WI38 (cell line): ENCODE results near the gene HOXB2.
"Not testable (repeated sequence)": the region's sequence is repeated elsewhere in the genome, so short reads cannot be mapped to it uniquely, and the experiment has no call there.

Experiments
- H3K4me3 ChIP-seq: 2 replicates; pipeline ENCODE4 v1.5.1; 2011; ENCODE audit warnings: low read depth, mild to moderate bottlenecking, control low read depth, low read length
- CTCF ChIP-seq: IDR thresholded peaks from 2 replicates; pipeline ENCODE4 v1.5.1; 2012; ENCODE audit warnings: low read depth, mild to moderate bottlenecking, control low read depth, low read length

The HOXB2 gene

DNA sequence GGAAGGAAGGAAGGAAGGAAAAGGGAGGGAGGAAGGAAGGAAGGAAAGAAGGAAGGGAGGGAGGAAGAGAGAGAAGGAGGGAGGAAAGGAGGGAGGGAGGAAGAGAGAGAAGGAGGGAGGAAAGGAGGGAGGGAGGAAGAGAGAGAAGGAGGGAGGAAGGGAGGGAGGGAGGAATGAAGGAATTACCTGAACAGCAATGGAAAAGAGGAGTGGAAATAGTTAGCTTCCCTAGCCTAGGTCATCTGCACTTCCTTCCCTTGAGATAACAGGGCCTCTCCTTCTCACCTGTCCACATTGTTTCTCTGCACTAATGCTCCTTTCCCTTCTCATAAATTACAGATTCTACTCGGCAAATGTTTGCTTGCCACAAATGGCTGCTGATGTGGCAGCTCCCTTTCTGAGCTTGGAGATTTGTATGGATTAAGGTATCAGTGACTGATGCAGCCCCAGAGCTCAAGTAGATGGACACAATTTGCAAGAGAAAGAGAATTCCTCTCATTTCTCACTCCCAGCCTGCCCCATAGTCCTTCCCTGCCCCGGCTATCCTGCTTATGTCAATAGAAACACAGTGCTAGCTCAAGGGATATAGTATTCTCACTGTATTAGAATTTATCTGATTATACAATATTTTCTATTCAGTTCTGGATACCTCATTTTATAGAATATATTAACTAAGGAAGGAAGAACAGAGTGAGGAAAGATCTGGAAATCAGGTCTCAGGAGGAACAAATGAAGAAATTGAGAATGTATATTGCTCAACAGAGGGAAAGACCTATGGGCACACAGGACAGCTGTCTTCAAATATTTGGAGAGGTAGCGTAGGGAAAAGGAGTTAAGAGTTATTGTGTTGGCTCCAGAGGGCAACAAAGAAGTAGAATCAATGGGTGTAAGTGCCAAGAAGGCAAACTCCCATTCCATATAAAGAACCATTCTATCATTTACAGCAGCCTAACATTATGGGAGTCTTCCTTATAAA lies 28.7 kb downstream of the HOXB2 start:
- TF ChIP-seq CTCF: no peak
- H3K4me3 ChIP-seq: no peak overlapping the region

DNA sequence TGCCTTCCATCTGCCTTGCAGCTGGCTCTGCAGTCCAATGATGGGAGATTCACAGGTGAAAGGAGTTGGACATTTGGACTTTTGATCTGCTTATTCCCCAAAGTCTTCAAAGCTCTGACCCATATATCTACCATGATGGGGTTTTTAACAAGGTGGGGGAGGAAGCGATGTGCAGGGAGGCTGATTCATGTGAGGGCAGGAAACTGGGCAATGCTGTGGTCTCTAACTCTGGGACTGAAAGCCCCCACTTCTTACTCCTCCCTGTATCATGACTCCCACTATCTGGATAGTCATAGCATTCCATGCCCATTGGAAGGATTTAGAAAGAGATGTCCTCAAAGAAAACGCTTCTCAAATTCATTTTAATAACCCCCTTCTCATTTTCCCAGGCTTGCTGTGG lies 30.4 kb downstream of the HOXB2 start:
- H3K4me3 ChIP-seq: no peak overlapping the region
- TF ChIP-seq CTCF: no peak

GRCh38 chr17:48513666-48514455 lies 31.0 kb downstream of the HOXB2 start:
- no peak overlapping the region for H3K4me3 ChIP-seq
- TF ChIP-seq CTCF: no peak

DNA sequence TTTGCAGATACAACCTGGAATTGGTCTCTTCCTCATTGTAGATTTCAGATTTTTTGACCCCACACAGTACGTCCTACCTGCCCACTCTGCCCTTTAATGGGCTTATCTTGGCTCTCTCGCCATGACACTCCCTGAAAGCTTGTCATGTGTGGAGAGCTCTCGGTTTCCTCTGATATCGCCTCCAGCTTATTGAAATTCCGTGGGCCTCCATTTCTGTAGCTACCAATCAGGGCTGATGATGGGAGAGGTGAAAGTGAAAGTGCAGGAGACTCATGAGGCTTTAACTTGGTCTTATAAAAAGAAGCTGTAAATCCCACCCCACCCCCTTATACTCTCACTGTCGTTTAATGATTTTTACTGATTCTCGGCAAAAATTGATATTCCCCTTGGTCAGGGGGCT lies 31.8 kb downstream of the HOXB2 start:
- no peak for TF ChIP-seq CTCF
- no peak overlapping the region for H3K4me3 ChIP-seq

GRCh38 chr17:48510761-48511604 lies 33.9 kb downstream of the HOXB2 start:
- TF ChIP-seq CTCF: no peak
- no peak overlapping the region for H3K4me3 ChIP-seq

GRCh38 chr17:48510381-48510760 lies 34.5 kb downstream of the HOXB2 start:
- no peak overlapping the region for H3K4me3 ChIP-seq
- no peak for TF ChIP-seq CTCF

DNA sequence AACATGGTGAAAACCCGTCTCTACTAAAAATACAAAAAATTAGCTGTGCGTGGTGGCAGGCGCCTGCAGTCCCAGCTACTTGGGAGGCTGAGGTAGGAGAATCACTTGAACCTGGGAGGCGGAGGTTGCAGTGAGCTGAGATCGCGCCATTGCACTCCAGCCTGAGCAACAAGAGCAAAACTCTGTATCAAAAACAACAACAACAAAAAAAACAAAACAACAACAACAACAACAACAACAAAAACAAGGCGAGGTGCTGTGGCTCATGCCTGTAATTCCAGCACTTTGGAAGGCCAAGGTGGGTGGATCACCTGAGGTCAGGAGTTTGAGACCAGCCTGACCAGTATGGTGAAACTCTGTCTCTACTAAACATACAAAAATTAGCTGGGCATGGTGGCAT lies 35.2 kb downstream of the HOXB2 start:
- not testable (repeated sequence) for H3K4me3 ChIP-seq
